Activated T-helper 1 cell treated with Interleukin-2 at 50 U/mL for 16 hours (primary cell): ENCODE data around the gene APP.
"Not testable (repeated sequence)": the region's sequence is repeated elsewhere in the genome, so short reads cannot be mapped to it uniquely, and the experiment has no call there.

Source experiments
- DNase-seq: peaks from one replicate; pipeline ENCODE4 v3.0.0-alpha.2; 2020; ENCODE audit warnings: low read depth

APP gene

DNA sequence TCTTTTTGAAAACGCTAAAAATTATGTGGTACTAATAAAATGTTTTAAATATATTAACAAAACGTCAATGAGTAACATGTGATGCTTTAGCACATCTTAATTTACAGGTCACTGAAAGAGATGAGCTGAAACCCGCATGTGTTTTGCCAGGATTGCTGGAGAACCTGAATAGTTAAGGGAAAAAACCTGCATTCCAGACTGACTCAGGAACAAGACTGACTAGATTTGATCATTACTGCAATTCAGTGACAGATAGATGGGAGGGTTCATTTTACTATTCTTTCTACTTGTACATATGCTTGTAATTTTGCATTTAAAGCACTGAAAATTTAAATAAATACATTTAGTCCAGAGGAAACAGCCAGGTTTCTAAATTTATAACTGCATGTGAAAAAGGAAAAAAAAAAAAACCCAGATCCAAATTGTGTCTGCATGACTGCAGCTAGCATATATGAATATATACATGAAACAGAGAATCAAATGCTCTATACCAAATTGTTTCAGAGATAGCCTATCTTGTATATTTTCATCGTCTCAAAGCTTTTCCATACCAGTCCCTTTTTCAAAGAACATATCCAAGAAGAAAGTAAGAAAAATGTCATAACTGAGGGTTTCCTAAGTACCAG is 71.7 kb downstream of the APP start:
- no peak for DNase-seq

DNA sequence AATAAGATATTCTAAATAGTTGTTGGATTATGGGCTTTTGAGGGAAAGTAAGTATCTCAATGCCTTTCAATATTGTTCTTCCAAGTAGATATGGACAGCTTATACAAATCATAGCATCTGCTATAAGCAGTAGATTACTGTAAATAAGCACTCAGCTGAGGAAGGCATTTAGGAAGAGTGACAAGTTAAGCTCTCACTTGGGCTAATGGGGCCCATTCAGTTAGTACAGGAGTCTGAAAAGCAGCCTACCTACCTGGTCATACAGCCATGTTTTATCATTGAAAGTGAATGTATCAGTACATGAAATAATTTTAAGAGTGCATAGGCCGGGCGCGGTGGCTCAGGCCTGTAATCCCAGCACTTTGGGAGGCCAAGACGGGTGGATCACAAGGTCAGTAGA is 73.1 kb downstream of the APP start:
- no peak for DNase-seq

DNA sequence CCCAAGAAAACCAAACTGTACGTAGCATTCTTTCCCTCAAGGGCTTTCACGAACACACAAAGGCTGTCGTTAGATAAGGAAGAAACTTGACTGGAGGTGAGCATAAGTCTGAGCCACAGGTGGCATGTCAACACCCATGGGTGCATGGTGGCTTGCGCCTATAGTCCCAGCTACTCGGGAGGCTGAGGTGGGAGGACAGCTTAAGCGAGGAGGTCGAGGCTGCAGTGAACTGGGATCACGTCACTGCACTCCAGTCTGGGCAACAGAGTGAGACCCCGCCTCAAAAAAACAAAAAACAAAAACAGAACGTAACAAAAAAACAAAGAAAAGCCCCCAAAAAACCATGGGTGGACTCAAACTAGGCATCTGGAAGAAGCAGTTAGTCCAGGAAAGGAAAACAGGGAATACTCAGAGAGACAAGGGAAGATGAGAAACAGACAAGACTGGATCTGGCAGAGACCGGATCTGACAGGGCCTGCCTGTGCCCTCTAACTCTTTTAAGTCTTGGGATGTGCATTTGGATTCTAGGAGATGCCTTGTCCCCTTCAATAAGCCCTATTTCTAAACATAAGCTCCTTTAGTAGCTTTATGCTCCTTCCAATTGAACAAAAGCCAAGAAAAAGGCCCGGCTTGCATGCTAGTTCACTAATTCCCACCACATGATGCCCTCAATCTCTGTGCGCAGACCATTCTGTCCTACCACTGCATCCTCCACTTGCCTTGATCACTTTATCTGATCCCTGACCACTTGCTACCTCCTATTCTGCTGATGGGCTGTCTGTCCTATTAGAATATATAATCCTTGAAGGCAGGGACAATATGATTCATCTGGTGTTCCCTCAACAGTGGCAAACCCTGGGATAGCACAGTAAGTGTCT is 73.8 kb downstream of the APP start:
- DNase-seq: no peak

DNA sequence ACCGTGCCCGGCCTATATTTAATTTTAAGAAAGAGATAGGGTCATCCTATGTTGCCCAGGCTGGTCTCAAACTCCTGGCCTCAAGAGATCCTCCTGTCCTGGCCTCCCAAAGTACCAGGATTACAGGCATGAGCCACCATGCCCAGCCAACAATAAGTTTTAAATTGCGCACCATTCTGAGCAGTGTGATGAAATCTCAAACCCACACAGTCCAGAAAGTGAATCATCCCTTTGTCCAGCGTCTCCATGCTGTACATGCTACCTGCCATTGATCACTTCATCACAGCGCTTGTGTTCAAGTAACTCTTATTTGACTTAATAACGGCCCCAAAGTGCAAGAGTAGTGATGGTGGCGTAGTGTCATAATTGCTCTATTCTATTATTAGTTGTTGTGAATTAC is 75.4 kb downstream of the APP start:
- DNase-seq: no peak

DNA sequence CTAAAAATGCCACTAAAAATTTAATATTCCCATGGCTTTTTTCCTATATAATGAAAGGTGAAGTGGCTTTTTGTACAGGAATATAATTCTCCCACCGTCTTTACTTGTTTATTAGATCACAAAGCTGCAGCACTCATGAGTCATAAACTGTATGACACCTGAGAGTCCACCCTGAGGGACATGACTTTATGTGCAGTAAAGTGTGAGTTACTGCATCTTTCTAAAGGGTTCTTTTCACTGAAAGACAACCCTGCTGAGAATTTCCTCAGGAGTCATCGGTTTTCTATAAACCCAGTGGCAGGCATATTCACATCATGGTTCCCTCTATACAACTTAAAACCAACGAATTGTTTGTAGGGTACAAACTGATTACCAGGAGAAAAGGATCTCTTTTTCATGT is 77.4 kb downstream of the APP start:
- no peak for DNase-seq

DNA sequence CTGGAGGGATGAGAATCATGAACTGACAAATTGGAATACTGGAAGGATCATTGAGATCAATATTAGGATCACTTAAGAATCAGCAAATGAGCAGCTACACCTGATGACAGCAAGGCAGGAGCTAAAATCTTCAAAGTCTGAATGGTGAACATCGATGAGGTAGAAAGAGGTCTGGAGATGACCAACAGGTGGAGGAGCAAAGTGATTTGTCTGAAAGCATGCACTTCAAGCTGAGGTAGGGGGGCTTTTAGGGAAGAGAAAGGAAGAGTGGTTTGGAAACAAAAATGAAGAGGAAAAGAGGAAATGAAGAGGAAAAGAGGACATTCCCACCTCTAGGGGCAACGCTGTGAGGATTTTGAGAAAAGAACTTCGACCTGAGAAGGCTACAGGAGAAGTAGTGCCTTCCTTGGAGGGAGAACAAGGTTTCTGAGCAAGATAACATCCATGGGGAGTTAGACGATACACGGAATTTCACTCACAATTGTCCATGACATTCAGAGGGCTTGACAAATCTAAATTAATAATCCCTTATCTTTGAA is 79.0 kb downstream of the APP start:
- no peak for DNase-seq

DNA sequence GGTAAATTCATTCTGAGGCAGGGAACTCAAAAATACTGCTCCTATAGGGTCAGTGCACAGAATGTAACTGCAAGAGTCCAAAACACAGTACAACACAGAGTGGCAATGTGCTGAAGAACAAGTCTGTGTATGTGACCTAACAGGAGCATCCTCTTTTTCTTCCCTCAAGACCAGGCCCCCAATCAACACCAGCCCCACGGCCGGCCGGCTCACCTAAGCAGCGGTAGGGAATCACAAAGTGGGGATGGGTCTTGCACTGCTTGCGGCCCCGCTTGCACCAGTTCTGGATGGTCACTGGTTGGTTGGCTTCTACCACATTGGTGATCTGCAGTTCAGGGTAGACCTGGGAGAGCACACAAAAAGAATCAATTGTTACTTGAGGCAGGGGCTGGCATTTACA is 80.8 kb downstream of the APP start:
- no peak for DNase-seq

DNA sequence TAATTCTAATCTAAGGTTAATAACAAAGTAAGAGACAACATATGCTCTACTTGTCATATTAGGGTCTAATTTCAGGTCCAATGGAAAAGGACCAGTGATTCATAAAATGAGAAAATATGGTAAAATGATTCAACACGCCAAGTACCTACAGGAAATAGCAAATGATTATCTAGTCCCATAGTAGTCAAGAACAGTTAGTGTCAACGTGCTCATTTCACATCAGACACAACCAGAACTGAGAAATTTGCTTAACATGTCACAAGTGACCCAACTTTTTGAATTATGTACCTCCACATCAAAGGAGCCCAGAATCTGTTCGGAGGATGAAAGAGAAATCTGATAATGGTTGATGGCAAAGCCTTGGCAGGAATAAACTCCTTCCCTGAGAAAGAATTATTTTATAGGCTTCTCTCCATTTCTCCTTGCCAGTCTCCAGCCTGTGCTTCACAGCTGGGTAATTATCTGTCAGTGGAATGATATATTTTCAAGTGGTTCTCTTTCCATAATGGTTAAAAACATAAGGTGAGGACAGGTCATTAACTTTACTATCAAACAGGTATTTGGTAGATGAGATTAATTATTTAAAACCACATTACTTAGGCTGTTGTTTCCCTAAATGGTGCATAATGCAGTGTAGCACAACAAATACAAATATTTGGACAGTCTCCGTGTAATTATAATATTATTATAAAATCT is 83.2 kb downstream of the APP start:
- DNase-seq: no peak

DNA sequence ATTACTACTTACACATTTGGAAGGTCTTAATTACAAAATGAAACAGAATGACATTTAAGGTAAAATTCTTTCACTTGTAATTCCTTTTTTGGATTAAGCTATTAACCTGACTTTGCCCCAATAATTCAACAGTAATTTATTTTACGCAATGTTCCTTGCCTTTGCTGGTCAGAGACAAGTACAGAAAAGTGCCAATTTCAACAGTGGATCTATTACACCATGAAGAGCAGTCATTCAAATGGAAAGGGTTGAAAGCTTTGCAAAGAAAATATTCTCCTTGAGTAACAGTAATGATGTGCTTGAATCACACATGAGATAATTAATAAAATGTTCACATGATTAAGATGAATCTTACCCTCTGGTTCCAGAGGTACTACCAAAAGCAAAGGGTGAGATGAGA is 84.7 kb downstream of the APP start:
- DNase-seq: no peak

DNA sequence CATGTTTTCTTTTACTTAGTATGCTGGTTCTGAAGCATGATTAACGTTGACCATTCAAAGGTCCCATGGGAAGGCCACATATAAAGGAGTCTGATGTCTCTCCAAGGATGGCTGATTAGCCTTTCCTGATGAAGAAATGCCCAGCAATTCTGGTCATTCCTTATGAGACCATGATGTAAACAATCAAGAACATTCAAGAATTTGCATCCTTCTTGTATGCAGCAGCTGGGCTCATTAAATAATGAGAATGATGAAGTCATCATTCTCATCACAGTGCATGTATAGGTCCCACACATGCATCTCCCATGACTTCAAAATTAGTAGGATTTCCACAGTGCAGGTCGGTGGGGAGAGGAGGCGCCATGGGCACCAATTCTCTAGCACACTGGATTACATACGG is 85.4 kb downstream of the APP start:
- DNase-seq: no peak

DNA sequence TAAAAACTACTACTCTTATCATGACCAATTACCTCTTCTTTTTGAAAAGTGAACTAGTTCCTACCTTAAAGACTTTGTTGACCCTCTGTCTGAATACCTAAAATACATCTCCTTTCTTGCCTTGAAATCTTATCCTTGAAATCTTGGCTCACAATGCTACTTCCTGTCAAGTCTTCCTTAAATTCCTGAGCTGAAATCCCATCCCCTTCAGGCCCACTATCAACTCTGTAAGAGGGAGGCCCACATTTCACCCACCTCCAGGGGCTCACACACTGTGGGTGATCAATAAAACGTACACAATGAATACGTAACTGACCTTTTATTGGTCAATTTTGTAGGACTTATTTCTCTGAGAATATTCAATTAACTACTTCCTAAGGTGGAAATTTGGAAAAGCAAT is 88.0 kb downstream of the APP start:
- DNase-seq: no peak

DNA sequence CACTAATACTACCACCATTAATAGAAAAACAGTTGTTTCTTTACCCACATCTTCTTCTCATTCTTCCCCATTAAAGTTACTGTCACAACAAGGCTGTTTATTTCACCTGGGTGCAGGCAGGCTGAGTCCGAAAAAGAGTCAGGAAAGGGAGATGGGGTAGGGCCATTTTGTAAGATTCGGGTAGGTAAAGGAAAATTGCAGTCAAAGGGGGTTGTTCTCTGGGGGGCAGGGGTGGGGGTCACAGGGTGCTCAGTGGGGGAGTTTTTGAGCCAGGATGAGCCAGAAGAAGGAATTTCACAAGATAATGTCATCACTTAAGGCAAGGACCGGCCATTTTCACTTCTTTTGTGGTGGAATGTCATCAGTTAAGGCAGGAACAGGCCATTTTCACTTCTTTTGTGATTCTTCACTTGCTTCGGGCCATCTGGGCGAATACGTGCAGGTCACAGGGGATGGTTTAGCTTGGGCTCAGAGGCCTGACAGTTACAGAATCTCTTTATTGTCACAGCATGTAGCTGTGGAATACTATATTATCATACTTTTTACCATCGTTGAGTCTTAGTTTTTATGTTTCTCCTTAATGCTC is 89.3 kb downstream of the APP start:
- DNase-seq: not testable (repeated sequence)

DNA sequence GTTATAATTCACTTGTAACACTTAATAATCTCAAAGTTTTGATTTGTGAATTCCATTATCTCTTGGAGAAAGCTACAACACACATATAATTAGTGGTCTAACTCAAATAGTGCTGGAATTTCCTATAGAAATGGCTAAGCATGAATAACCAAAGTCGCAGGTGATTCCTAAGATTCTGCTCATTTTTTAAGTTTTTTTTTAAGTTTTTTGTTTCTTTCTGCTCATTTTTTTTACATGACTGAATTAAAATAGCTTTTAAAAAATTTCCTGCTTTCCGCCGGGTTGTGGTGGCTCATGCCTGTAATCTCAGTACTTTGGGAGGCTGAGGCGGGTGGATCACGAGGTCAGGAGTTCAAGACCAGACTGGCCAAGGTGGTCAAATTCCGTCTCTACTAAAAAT is 90.4 kb downstream of the APP start:
- DNase-seq: no peak

DNA sequence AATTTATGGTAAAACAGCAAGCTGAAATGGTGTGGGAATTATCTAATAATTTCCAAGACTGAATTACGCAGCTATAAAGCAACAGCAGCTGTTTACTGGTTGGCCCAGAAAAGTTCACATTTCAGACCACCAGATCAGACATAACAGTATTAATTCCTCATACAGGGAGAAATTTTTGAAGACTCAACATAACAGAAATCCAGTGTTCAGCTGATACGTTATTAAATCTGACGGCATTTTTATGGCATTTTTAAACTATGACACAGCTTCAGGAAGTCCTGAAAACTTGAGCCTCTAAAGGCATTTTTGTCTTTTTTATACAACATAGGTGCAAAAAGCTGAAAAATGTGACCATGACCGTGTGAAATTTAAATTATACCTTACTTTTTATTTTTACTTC is 91.2 kb downstream of the APP start:
- no peak for DNase-seq

DNA sequence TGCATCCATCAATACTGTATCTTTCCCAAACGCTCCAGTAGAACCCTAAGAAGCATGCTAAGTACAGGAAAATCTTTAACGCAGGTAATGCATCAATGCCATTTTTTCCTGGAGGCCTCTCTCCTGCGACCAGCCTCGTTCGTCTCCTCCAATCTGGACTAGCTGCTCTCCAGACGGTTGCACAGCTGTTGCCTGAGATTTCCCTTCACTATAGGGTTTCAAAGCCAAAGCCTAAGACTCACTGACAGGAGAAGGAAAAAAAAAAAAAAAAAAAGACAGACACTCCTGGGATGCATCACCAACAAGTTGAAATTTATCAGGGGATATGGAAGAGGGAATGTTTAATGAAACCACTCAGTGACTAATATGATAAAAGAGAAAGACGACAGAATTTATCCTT is 93.0 kb downstream of the APP start:
- DNase-seq: no peak

DNA sequence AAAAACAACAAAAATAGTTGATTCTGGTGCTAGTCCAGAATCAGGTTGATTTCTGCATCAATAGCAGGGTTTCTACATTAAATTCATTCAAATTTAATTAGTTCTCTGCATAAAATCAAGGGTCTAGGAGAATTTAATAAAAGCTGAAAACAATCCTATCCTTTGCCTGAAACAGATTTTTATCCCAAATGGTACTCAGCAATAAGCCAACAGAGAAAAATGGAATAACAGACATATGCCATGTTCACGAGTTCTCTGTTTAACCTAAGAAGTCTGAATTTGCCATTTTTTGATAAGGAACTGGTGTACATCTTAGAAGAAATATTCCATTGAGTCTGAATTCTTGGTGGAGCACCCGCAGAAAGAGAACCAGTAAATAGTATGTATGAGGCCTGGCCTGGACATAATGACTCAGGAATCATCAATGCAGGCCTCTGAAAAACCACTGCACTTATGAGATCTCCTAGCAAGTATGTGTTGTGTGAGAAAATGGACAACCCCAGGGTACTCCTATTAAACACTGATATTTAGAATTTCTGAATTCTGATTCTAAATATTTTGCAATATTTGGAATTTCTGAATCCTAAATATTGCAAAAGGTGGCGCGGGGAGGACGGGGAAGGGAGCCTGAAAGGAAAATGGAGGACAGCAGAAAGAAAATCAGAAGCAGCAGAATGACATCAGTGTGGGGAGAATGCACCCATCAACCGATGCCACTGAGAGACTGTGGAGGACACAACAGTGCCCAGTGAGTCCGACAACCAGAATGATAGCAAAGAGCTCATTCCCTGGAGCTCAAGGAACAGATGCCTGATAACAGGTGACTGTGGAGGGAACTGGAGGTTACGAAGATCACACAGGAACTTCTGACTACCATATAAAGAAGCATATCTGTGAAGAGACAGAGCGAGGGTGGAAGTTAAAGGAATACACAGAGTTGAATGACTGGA is 97.6 kb downstream of the APP start:
- DNase-seq: no peak

DNA sequence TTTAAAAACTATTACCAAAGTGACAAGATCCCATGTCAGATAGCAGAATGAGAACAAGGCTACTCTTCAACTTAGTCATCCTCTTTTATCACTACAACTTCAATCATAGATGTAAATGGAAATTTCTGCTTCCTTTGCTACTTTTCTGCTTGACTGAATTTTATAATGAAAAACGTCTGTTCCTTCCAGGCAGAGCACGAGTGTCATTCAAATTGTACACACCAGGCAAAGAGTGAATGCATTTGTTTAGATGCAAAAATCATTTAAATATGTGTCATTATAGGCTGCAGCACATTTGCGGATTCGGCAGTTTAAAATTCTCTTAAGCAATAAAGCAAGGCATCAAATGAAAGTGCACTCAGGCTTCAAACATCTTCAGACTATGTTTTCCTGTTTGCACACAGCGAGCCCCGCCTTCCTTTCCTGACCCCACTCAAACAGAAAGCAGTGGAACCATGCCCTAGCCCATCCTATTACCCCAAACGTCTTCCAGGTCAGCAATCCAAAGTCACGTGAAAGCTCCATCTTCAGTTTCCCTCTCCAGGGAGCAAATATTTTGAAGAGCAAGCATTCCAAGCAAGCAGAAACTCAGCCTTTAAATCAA is 99.6 kb downstream of the APP start:
- no peak for DNase-seq

DNA sequence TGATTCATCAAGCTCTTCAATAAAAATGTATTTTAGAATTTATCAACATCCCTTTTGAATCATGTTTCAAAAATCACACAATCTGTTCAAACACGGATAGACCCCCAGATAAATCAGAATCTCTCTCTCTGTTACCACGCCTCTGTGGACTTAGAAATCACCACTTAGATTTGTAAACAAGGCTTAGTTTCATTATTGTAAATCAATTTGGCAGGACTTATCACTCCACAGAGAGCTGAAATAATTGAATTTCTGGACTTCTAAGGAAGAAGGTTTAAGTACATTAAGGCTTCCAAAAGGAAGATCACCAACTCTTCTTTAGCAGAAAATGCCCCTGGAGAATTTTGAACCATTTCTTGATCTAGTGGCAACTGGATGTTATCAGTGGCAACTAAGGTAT is 100.4 kb downstream of the APP start:
- DNase-seq: no peak

DNA sequence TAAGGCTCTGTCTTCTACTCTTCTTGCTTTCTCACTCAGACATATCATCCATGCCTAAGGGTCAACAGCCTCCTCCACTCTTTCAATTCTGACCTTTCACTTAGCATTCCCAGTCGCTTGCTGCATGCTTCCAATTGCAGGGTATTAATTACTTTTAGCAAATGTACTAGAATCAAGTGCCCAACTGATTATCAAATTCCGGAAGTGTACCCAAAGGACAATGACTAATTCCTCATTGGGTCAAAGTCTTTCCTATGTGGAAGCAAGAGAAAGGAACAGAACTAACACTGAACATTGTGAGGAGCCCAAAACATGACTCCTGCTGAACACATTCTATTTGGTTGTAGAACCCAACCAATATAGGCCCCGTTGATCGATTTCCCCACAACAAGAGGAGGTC is 101.8 kb downstream of the APP start:
- DNase-seq: no peak

DNA sequence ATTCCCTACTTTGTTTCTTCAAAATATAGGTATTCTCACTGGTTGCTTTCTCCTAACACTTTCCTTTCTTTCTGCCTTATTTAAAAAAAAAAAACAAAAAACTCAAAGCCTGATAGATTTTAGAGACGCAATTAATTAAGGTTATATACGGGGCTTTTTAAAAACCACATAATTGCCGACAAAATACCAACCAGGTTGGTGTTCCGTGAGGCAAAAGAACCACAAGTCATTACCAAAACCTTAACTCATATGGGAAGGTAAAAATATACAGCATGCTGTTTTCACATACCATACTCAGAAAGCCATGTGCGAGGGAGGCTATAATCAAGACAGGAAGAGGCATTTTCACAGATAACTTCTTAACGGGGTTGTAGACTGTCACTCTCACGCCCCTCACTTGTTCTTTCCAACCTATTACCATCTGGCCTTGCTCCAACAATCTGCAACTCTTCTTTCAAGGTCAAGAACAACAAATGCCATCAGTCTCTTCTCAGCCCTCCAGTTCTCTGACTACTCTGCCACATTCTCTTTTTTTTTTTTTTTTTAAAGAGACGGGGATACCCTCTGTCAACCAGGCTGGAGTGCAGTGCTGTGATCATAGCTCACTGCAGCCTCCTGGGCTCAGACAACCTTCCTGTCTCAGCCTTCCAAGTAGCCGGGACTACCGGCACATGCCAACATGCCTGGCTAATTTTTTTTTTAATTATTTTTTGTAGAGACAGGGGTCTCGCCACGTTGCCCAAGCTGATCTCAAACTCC is 102.6 kb downstream of the APP start:
- DNase-seq: no peak
